Measurements from ENCODE around the gene RALGPS1.

The RALGPS1 gene

DNA sequence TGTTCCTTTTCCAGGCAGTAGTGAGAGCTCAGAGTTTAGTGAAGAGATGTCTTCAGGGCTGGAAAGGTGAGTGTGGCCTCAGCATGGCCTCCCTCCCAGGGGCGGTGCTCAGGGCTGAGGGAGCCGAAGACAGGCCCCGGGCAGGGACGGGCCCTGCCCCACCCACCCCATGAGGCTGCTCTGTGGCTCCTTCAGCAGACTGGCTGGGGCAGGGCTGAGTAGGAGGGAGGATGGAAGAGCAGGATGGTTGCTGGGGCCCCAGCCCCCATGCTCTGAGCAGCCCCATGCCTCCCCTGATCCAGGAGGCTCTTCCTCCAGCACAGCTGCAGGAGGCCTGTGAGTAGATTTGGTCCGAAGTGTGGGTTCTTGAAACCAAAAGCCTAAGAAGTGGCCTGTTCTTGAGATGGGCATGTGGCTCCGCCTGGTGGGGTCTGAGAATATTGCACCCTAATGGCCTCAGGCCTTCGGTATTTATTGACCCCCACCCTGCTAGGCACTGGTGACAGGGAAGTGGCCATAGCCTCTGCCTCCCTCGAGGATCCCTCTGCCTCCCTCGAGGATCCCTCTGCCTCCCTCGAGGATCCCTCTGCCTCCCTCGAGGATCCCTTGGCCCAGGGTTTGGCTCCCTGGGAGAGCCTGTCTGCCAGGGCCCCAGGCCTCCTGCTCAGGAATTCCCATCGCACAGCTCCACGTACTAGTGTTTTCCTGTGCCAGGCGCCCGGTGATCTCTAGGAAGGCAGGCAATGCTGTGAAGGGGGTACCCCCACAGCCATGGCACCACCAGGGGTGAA is 284.6 kb downstream of the RALGPS1 start:
- Histone ChIP-seq H4K20me1 (peaks cover 8% of the 10 kb centered on the region), H3K27ac (no peak overlapping the region), H3K36me3 (no peaks in the 10 kb centered on the region), H3K4me1 (0 out of 2 replicates have a peak, but pooled peaks cover 5% of the 10 kb centered on the region), H3K4me2 (no peak overlapping the region), H3K27me3 (no peaks in the 10 kb centered on the region), H3K9ac (no peak overlapping the region), H3K9me3 (no peaks in the 10 kb centered on the region), H3K4me3 (no peak overlapping the region)
- TF ChIP-seq Cebpa-rat (IDR thresholded peaks at IDR 0.05): no peak

DNA sequence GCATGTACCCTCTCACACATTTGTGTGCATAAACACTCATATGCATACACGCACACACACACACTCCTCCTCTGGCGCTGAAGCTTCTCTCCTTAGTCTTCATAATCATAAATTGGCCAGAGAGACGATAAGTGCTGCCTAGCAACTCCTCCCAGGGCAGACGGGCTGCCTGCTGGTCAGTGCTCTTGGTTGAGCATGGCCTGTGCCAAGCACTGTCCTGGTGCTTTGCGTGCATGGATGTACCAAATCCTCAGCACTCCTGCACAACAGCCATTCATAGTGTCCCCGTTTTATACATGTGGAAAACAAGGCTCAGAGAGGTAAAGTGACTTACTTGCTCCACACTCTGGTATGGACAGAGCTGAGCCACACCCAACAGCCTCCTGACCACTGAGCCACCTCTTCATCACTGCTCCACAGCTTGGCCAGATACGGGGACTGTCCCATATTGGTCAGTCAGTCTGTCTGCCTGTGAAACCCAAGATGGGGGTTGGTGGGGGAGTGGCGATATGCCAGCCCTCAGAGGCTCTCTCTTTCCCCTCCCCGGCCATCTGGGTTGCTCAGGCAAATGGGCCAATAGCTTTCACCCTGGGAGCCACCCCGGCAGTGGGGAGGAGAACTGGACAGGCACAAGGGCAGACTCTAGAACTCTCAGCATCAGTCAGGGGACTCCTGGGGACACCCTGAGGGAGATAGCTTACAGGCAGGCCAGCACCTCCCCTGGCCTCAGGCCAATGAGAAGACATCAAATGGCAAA is 285.7 kb downstream of the RALGPS1 start:
- H3K9me3 ChIP-seq: no peaks in the 10 kb centered on the region
- H3K36me3 ChIP-seq: no peaks in the 10 kb centered on the region
- no peak overlapping the region for H3K4me2 ChIP-seq
- no peaks in the 10 kb centered on the region for H3K27me3 ChIP-seq
- no peak overlapping the region for H3K27ac ChIP-seq
- no peak overlapping the region for H3K9ac ChIP-seq
- TF ChIP-seq Cebpa-rat (IDR thresholded peaks at IDR 0.05): no peak
- H3K4me1 ChIP-seq: 0 out of 2 replicates have a peak, but pooled peaks cover 2% of the 10 kb centered on the region
- peaks cover 8% of the 10 kb centered on the region for H4K20me1 ChIP-seq
- H3K4me3 ChIP-seq: no peak overlapping the region

DNA sequence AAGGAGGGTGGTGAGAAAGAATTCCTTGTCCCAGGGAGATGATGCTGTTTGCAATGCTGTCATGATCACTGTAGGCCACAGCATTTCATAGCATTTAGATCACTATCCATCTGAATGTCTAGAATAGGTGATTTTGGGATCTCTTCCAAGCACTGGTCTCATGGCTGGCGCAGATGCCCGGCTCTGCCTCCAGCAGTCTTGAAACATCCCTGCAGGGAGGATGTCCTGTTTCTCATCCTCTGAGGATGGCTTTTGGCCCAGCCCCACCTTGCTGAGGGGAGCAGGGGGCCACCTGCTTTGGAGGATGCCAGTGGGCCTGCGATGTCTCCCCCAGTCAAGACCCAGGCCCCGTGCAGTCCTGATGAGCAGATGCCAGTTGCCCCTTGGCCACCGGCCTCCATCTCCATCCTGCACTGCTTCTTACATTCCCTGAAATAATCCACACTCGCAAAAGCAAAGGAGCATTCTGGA is 286.5 kb downstream of the RALGPS1 start:
- Histone ChIP-seq H3K4me2 (no peak overlapping the region), H3K4me1 (no peaks in the 10 kb centered on the region), H3K27ac (no peak overlapping the region), H4K20me1 (peaks cover 8% of the 10 kb centered on the region), H3K36me3 (no peaks in the 10 kb centered on the region), H3K27me3 (no peaks in the 10 kb centered on the region), H3K9ac (no peak overlapping the region), H3K4me3 (no peak overlapping the region), H3K9me3 (no peaks in the 10 kb centered on the region)
- TF ChIP-seq Cebpa-rat (IDR thresholded peaks at IDR 0.05): no peak

DNA sequence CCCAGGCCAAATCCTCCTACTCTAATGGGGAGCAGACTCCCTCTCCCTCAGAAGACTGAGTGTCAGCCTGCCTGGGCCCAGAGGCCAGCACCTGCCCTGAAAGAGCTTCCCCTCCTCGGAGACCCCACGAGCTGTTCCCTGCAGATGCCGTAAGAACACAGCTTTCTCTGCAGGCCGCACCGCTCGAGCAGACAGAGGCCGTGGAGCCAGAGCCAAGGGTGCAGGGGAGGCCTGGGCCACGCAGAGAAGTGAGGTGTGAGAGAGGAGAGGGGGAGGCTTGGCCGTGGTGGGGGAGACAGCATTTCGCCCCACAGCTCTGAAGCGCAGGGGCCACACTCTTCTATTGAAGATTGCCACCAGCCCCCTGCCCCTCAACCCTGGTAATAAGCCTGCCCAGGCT is 287.1 kb downstream of the RALGPS1 start:
- no peaks in the 10 kb centered on the region for H3K4me1 ChIP-seq
- no peaks in the 10 kb centered on the region for H3K9me3 ChIP-seq
- peaks cover 8% of the 10 kb centered on the region for H4K20me1 ChIP-seq
- no peak for TF ChIP-seq Cebpa-rat (IDR thresholded peaks at IDR 0.05)
- H3K27me3 ChIP-seq: no peaks in the 10 kb centered on the region
- no peak overlapping the region for H3K27ac ChIP-seq
- no peak overlapping the region for H3K9ac ChIP-seq
- no peak overlapping the region for H3K4me3 ChIP-seq
- H3K36me3 ChIP-seq: no peaks in the 10 kb centered on the region
- H3K4me2 ChIP-seq: no peak overlapping the region

DNA sequence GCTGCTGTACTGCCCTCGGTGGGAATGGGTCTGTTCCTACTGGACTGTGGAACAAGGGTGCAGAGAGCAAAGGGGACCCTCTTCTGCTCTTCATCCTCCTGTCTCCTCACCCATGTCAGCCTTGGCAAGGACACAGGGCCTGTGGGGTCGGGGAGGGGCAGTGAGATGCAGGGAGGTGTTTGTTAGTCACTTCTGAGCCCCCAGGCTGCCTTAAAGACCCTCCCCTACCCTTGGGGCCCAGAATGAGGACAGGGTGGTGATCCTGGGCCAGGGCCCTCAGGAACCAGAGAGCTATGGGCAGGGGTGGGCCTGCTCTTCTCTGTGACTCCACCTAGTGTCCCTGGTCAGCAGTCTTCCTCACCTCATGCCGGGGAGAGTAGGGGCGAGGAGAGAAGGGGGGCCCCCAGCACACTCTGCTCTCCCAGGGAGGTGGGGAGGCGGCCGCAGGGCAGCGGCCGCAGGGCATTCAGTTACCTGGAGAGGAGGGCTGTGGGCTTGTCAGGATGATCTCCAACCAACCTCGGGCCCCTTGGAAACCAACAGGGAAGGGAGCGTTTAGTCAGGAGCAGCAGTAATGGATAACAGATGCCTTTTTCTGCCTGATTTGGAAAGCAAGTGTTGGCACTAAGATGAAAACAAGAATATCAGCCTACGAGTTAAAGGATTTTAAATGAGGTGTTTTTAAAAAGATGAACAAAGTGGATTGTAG is 288.0 kb downstream of the RALGPS1 start:
- Histone ChIP-seq H3K4me1 (no peaks in the 10 kb centered on the region), H3K4me3 (no peak overlapping the region), H3K9me3 (no peaks in the 10 kb centered on the region), H3K9ac (no peak overlapping the region), H3K4me2 (no peak overlapping the region), H3K27me3 (no peaks in the 10 kb centered on the region), H3K27ac (no peak overlapping the region), H4K20me1 (peaks cover 8% of the 10 kb centered on the region), H3K36me3 (no peaks in the 10 kb centered on the region)
- no peak for TF ChIP-seq Cebpa-rat (IDR thresholded peaks at IDR 0.05)

DNA sequence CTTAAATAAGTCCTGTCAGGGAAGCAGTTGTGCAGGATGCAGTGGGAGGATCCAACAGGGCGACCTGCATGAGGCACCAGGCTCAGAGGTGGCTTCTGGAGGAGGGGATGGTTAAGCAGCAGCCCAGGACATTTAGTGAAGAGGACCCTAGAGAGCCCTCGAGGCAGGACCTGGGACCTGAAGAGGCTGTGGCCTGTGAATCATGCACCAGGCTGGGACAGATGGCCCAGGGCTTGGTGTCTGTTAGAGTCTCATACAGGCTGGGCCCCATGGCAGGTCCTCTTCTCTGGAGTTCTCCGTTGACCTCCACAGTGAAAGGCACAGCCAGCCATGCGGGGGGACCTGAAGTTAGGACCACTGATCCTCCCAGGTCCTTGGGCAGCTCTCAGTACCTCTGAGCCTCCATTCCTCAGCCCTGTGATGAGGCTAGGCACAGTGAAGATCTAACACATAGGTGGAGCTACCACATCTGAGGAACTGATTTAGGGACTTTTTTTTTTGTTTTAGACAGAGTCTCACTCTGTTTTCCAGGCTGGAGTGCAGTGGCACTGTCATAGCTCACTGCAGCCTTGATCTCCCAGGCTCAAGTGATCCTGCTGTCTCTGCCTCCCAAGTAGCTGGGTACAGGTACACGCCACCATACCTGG is 289.2 kb downstream of the RALGPS1 start:
- Histone ChIP-seq H3K36me3 (no peaks in the 10 kb centered on the region), H3K9ac (no peak overlapping the region), H3K4me1 (no peaks in the 10 kb centered on the region), H4K20me1 (peaks cover 3% of the 10 kb centered on the region), H3K27me3 (no peaks in the 10 kb centered on the region), H3K4me2 (no peak overlapping the region), H3K9me3 (no peaks in the 10 kb centered on the region), H3K27ac (no peak overlapping the region), H3K4me3 (no peak overlapping the region)
- no peak for TF ChIP-seq Cebpa-rat (IDR thresholded peaks at IDR 0.05)

DNA sequence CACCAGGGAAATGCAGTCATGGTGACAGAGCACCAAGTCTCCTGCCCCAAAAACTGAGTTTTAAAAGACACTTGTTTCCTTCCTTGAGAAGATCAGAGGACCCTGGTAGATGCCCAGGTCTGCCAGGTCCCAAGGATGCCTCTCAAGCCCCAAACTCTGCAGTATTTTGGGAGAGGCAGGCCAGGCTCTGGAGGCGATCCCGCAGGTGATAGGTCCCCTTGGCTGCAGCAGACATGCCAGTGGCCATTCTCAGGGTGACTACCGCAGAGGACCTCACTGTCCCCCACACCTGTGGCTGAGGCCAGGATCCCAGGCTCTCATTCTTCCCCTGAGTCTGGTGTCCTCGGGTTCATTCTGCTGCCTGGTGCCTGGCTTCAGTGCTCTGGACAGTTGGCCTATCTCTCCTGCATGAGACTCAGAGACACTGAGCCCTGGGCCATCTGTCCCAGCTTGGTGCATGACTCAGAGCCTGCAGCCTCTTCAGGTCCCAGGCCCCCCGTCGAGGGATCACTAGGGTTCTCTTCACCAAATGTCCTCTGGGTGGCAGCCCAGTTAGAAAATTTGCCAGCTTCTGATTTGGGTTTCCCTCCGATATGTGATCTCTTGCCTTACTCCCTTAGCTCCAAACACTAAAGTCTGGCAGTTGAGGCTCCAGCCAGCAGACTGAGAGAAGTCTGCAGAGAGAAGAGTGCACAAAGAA is 290.3 kb downstream of the RALGPS1 start:
- Histone ChIP-seq H4K20me1 (no peaks in the 10 kb centered on the region), H3K27me3 (no peaks in the 10 kb centered on the region), H3K27ac (no peak overlapping the region), H3K4me2 (no peak overlapping the region), H3K4me3 (no peak overlapping the region), H3K36me3 (no peaks in the 10 kb centered on the region), H3K9ac (no peak overlapping the region), H3K9me3 (no peaks in the 10 kb centered on the region), H3K4me1 (peaks cover 2% of the 10 kb centered on the region)
- TF ChIP-seq Cebpa-rat (IDR thresholded peaks at IDR 0.05): no peak

DNA sequence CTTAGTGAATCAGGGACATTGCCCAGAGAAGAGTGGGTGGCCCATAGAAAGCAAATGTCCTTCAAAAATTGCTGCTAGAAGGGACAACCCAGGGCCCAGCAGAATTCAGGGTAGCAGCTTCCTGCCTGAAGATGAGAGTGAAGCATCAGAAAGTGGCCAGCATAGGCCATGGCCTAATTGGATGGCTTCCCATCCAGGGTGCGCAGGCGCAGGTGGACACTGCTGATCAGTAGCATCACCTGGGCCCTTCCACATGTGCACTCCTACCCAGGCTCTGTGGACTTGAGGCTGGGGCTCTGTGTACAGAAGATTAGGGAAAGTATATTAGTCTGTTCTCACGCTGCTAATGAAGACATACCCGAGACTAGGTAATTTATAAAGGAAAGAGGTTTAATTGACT is 291.4 kb downstream of the RALGPS1 start:
- no peaks in the 10 kb centered on the region for H3K9me3 ChIP-seq
- H3K4me1 ChIP-seq: peaks cover 12% of the 10 kb centered on the region
- H4K20me1 ChIP-seq: peaks cover 1% of the 10 kb centered on the region
- no peaks in the 10 kb centered on the region for H3K27me3 ChIP-seq
- no peak overlapping the region for H3K4me2 ChIP-seq
- H3K4me3 ChIP-seq: no peak overlapping the region
- no peaks in the 10 kb centered on the region for H3K36me3 ChIP-seq
- no peak overlapping the region for H3K9ac ChIP-seq
- H3K27ac ChIP-seq: no peak overlapping the region
- TF ChIP-seq Cebpa-rat (IDR thresholded peaks at IDR 0.05): no peak

DNA sequence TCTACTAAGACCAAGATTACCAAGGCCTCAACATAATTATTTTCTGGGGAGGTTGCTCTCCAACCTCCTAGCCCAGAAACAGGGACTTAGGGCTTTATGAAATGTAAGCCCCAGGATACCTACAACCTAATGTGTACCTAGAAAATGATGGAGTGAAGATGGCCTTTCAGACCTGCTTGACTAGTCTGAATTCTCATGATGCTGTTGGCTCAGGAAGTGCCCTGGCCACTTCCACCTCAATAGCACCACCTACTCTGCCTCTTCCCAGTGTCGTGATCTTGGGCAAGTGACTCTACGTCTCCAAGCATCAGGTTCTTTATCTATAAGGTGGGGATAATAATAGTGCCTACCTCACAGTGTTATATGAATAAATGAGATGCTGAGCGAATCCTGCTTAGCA is 292.1 kb downstream of the RALGPS1 start:
- Histone ChIP-seq H3K36me3 (no peaks in the 10 kb centered on the region), H3K27ac (no peak overlapping the region), H4K20me1 (peaks cover 8% of the 10 kb centered on the region), H3K4me2 (no peak overlapping the region), H3K27me3 (no peaks in the 10 kb centered on the region), H3K9ac (no peak overlapping the region), H3K9me3 (no peaks in the 10 kb centered on the region), H3K4me1 (peaks cover 19% of the 10 kb centered on the region), H3K4me3 (no peak overlapping the region)
- no peak for TF ChIP-seq Cebpa-rat (IDR thresholded peaks at IDR 0.05)
